NCI-H1417 (cell line): Measurements from ENCODE around the gene RALGAPA1.
"Not testable (repeated sequence)": the region's sequence is repeated elsewhere in the genome, so short reads cannot be mapped to it uniquely, and the experiment has no call there.

Source experiments
- DNase-seq, 3 experiments: peaks; one replicate each; lab custom pipeline; 2025; lab: John Stamatoyannopoulos, UW

The RALGAPA1 gene

GRCh38 chr14:35621996-35622395 lies 187.1 kb downstream of the RALGAPA1 start:
- DNase-seq, result not testable (repeated sequence)

GRCh38 chr14:35619998-35620397 lies 189.1 kb downstream of the RALGAPA1 start:
- DNase-seq, result not testable (repeated sequence)

DNA sequence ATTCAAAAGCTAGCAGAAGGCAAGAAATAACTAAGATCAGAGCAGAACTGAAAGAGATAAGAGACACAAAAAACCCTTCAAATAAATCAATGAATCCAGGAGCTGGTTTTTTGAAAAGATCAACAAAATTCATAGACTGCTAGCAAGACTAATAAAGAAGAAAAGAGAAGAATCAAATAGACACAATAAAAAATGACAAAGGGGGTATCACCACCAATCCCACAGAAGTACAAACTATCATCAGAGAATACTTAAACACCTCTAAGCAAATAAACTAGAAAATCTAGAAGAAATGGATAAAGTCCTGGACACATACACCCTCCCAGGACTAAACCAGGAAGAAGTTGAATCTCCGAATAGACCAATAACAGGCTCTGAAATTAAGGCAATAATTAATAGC lies 189.6 kb downstream of the RALGAPA1 start:
- not testable (repeated sequence) for DNase-seq

- no peak for DNase-seq
Observed at GRCh38 chr14:35617500-35617899, 191.6 kb downstream of the RALGAPA1 start.

- DNase-seq, result no peak
Observed at GRCh38 chr14:35607380-35607779, 201.7 kb downstream of the RALGAPA1 start.

DNA sequence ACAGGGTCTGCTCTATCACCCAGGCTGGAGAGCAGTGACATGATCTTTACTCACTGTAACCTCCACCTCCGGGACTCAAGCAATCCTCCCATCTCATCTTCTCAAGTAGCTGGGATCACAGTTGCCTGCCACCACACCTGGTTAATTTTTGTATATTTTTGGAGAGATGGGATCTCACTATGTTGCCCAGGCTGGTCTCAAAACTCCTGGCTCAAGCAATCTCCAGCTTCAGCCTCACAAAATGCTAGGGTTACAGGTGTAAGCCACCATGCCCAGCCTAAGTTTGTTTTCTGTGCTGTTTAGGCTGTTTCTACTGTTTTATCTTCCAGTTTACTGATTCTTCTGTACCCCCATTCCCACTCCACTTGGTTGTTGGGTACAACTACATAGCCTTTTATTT lies 208.8 kb downstream of the RALGAPA1 start:
- DNase-seq, result no peak

GRCh38 chr14:35594616-35595015 lies 214.5 kb downstream of the RALGAPA1 start:
- no peak for DNase-seq

- DNase-seq, result not testable (repeated sequence)
Observed at GRCh38 chr14:35587373-35587772, 221.7 kb downstream of the RALGAPA1 start.

- DNase-seq, result no peak
Observed at GRCh38 chr14:35578639-35579038, 230.5 kb downstream of the RALGAPA1 start.

DNA sequence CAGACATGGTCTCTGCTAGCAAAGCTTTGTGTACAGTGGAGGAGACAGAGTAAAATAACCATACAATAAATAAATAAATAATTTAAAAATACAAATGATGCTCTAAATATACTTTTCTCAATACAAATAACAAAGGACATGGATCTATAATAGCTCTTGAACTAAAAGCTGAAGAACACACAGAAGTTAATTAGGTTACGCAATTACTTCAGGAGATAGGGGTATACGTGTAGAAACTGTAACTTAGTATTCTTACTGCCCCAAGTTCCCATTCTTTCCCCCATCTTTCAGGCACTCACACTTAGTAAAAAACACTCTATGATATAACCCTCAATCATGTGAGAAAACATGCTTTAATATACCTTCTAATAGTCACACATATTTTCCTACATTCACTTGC lies 231.0 kb downstream of the RALGAPA1 start:
- DNase-seq, result no peak

DNA sequence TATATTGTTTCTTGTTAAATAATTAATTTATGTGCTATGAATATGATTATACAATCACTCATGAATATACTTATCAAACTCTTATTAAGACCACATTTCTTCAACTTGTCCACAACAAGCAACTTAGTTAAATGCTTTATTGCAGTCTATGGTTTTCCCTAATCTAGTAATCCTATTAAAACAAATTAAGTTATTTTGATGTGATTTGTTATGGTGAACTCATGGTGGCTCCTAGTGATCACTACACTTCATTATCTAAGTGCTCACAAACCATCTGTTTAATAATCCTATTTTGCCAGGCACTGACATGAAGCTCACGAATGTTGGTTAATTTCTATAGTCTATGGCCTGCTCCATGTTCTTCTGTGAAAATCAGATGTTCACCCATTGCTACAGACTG lies 232.2 kb downstream of the RALGAPA1 start:
- DNase-seq, result no peak

GRCh38 chr14:35576260-35576659 lies 232.8 kb downstream of the RALGAPA1 start:
- DNase-seq, result no peak

DNA sequence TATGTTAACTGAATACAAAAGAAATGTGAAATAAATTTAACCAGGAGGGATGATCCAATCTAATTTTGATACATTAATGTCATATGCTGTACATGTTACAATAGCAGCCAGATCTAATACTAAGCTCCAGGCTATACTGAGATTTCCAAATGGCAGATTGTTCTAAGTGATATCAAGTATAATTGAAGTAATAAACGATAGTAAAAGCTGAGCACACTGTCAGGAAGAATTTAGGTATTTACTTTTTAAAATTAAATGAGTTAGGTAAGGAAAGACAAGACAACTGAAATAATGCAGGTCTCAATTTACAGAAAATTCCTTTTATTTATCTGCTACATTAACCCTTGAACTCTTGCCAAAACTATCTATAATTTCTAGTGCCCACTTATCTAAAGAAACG lies 235.2 kb downstream of the RALGAPA1 start:
- no peak for DNase-seq

GRCh38 chr14:35571598-35571997 lies 237.5 kb downstream of the RALGAPA1 start:
- no peak for DNase-seq

- no peak for DNase-seq
Observed at GRCh38 chr14:35565871-35566464, 243.1 kb downstream of the RALGAPA1 start.

- peak in 1 of 3 experiments; percentile 32 for DNase-seq
Observed at GRCh38 chr14:35558680-35559079, 250.4 kb downstream of the RALGAPA1 start.

DNA sequence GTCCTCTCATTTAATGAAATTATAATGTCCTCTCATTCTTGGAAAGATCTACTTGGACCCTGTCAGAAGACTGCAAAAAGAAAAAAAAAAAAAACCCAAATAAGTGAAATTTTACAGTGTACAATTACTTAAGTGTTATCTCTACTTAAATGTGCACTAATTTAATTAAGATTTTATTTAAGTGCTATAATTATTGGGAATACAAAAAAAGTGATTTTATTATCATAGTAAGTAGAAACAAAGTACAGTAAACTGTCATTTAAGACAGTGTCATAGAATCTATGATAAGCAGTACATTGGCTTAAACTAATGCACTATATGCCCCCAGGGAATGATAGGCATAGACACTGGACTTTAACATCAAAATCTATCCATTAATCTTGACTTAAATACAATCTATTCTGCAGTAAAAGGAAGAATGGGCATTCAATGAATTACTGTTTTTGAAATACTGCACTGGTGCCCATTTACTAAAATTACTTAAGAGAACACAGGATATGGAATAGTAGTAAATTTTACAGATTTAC lies 251.8 kb downstream of the RALGAPA1 start:
- no peak for DNase-seq

DNA sequence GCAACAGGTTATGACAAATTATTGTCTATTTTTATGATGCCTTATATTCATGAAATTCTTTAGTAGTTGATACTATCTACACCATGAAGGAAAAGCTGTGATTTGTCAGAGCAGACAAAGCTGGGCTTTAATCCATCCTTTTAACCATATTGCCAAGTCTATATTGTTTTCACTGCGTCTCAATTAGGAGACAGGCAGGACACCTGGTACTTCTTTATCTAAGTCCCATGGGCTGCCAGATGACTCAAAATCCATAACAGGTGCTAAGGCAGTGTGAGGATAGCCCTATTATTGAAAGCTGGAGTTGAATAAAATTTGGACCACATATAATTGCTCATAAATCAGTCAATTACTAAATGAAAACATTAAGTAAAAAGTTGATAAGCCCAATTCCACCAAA lies 252.5 kb downstream of the RALGAPA1 start:
- DNase-seq, result peak in 1 of 3 experiments; percentile 75

- DNase-seq, result no peak
Observed at GRCh38 chr14:35553808-35554207, 255.3 kb downstream of the RALGAPA1 start.

DNA sequence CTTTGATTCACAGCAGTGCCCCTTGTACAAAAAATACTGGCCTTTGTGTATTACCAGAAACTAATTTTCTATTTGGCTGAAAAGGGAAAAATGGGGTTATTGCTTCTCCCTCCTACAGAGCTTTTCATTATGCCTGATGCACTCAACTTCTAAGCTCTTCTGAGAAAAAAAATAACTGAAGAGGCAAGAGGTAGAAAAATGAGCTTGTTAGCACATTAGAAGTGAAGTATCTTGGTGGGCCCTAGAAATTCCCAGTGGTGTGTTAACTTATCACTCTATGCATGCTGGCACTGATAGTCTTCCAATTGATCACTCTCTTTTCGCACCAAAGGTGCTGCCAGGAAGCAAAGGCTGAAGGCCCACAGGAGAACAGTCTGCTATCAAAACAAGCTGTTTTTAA lies 258.0 kb downstream of the RALGAPA1 start:
- DNase-seq, result peak in 1 of 3 experiments; percentile 50

- no peak for DNase-seq
Observed at GRCh38 chr14:35549551-35549950, 259.5 kb downstream of the RALGAPA1 start.

GRCh38 chr14:35543006-35543405 lies 266.1 kb downstream of the RALGAPA1 start:
- no peak for DNase-seq

DNA sequence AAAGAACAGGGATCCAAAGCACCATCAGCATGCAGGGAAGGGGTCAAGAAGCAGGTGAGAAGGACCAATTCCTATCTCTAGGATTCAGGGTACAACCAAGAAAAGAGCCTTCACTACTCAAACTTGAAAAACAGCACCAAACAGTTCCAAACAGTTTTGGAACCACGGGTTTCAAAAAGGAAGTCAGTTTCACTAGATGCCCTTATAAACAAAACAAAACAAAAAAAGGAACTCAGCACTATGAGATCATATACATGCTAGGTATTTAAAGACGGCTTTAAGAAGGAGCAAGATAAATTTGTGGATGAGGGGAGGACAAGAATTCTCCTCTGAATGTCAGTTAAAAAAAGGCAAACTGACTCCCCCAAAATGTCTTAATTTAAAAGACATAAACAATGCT lies 269.1 kb downstream of the RALGAPA1 start:
- no peak for DNase-seq

- DNase-seq, result peak in 2 of 3 experiments; percentile 67 to 70
Observed at GRCh38 chr14:35535483-35536112, 273.5 kb downstream of the RALGAPA1 start.
